ENCODE results near the gene SLC6A2.
A peak's percentile ranks its signal among the peaks of the same experiment; 100 is the strongest.

Gene SLC6A2

GRCh38 chr16:55703003-55704001 is 47.5 kb downstream of the SLC6A2 start:
- H3K4me3 ChIP-seq (IDR thresholded peaks at IDR 0.05; ENCODE audit: insufficient read depth, low read depth, low read length) = no peak overlapping the region
- H3K4me2 ChIP-seq = no peak overlapping the region
- no peaks in the 10 kb centered on the region for H3K79me2 ChIP-seq (ENCODE audit: insufficient read depth, low read depth)
- H4K20me1 ChIP-seq (ENCODE audit: insufficient read depth) = no peaks in the 10 kb centered on the region
- peak; percentile 66 for TF ChIP-seq CTCF (conservative IDR thresholded peaks at IDR 0.05; ENCODE audit: low read depth, low read length)
- H3K9ac ChIP-seq = no peak overlapping the region
- no peaks in the 10 kb centered on the region for H3K4me1 ChIP-seq (ENCODE audit: low read depth, poor library complexity, severe bottlenecking)
- no peaks in the 10 kb centered on the region for H3K27me3 ChIP-seq (ENCODE audit: insufficient read depth, low read depth)
- no peaks in the 10 kb centered on the region for H3K36me3 ChIP-seq (ENCODE audit: insufficient read depth)
- H2AFZ ChIP-seq (ENCODE audit: low read depth) = peak overlapping the region; percentile 30; the same call in 1 of the 2 replicates
- H3K27ac ChIP-seq = no peak overlapping the region

GRCh38 chr16:55706739-55707384 is 51.1 kb downstream of the SLC6A2 start:
- Histone ChIP-seq H3K27me3 (ENCODE audit: insufficient read depth, low read depth) (no peaks in the 10 kb centered on the region), H3K27ac (no peak overlapping the region), H4K20me1 (ENCODE audit: insufficient read depth) (no peaks in the 10 kb centered on the region), H2AFZ (ENCODE audit: low read depth) (no peak overlapping the region), H3K4me1 (ENCODE audit: low read depth, poor library complexity, severe bottlenecking) (no peaks in the 10 kb centered on the region), H3K4me3 (IDR thresholded peaks at IDR 0.05; ENCODE audit: insufficient read depth, low read depth, low read length) (no peak overlapping the region), H3K9ac (no peak overlapping the region), H3K36me3 (ENCODE audit: insufficient read depth) (no peaks in the 10 kb centered on the region), H3K79me2 (ENCODE audit: insufficient read depth, low read depth) (no peaks in the 10 kb centered on the region), H3K4me2 (no peak overlapping the region)
- no peak for TF ChIP-seq CTCF (conservative IDR thresholded peaks at IDR 0.05; ENCODE audit: low read depth, low read length)

GRCh38 chr16:55709801-55710200 is 54.0 kb downstream of the SLC6A2 start:
- no peaks in the 10 kb centered on the region for H3K36me3 ChIP-seq (ENCODE audit: insufficient read depth)
- H3K27ac ChIP-seq = no peak overlapping the region
- no peaks in the 10 kb centered on the region for H4K20me1 ChIP-seq (ENCODE audit: insufficient read depth)
- TF ChIP-seq CTCF (conservative IDR thresholded peaks at IDR 0.05; ENCODE audit: low read depth, low read length) = no peak
- H2AFZ ChIP-seq (ENCODE audit: low read depth) = no peak overlapping the region
- no peak overlapping the region for H3K4me3 ChIP-seq (IDR thresholded peaks at IDR 0.05; ENCODE audit: insufficient read depth, low read depth, low read length)
- no peaks in the 10 kb centered on the region for H3K79me2 ChIP-seq (ENCODE audit: insufficient read depth, low read depth)
- H3K27me3 ChIP-seq (ENCODE audit: insufficient read depth, low read depth) = no peaks in the 10 kb centered on the region
- H3K4me2 ChIP-seq = no peak overlapping the region
- no peaks in the 10 kb centered on the region for H3K4me1 ChIP-seq (ENCODE audit: low read depth, poor library complexity, severe bottlenecking)
- H3K9ac ChIP-seq = no peak overlapping the region

DNA sequence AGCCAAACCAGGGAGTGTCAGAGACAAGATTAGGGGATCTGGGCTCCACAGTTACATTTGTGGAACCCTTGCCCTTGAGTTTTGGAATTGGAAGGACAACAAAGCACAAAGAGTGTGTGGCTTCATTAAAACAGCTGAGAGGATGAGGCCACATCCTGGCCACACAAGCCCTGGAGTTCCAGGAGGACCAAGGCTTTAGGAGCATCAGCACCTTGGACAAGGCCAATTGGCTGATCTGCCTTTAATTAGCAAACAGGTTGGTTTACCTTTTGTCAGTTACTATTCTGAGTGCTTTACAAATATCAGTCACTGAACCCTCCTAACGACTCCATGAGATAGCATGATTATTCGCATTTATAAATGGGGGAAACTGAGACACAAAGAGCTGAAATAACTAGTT is 54.7 kb downstream of the SLC6A2 start:
- Histone ChIP-seq H3K27me3 (ENCODE audit: insufficient read depth, low read depth) (no peaks in the 10 kb centered on the region), H3K36me3 (ENCODE audit: insufficient read depth) (no peaks in the 10 kb centered on the region), H3K4me3 (IDR thresholded peaks at IDR 0.05; ENCODE audit: insufficient read depth, low read depth, low read length) (no peak overlapping the region), H3K4me2 (no peak overlapping the region), H3K79me2 (ENCODE audit: insufficient read depth, low read depth) (no peaks in the 10 kb centered on the region), H3K27ac (no peak overlapping the region), H3K9ac (no peak overlapping the region), H3K4me1 (ENCODE audit: low read depth, poor library complexity, severe bottlenecking) (no peaks in the 10 kb centered on the region), H2AFZ (ENCODE audit: low read depth) (no peak overlapping the region), H4K20me1 (ENCODE audit: insufficient read depth) (no peaks in the 10 kb centered on the region)
- no peak for TF ChIP-seq CTCF (conservative IDR thresholded peaks at IDR 0.05; ENCODE audit: low read depth, low read length)
